Measurements from ENCODE around the gene TTC34. TPM values are rescaled to one million over a fixed set of nuclear protein-coding genes. Genes with fewer than 3 reads are reported as not detected.

The TTC34 gene
- total RNA-seq, 4 donors from 2014 or later: not detected

DNA sequence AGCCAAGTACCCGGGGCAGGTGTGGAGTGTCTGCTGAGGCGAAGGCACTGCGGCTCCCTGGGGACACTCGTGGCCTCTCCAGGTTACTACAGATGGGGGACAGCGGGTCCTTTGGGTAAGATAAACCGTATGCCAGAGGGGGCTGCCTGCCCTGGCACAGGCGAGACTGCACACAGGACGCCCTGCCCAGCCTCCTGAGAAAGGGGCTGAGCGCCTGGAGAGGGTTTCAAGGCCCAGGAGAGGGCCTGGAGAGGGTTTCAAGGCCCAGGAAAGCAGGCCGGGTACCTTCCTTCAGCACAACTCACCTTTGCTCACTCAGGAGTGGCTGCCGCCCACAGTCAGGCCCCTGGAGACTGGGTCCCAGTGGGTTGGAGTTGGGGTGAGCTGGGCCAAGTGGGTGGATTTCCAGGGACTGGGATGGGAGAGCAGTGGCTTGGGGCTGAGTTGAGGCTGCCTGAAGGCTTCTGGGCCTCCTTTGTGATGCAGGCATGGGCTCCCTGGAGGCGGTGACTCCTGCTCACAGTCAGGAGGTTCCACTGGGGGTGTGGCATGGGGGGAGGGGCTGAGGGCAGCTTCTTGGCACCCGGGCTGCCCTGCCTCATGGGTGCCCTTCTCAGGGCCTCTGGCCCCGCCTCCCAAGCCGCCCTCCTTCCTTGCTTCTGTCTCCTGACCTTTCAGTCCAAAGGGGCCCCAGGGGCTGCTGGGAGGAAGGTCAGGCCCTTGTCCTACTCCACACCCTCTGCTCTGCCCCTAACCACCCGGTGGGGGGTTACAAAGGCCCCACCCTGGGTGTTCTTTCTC lies 168.7 kb downstream of the TTC34 start, which contains the start of gene MMEL1:
Gene MMEL1, minus strand, starts transcription at position 456 of the 801 bp plus-strand sequence. CDS start 3,532 bp downstream, outside the sequence.
- Histone ChIP-seq H3K27ac (no peak within 1 kb of the TSS), H3K36me3 (no peaks in the 10 kb centered on the region), H3K4me1 (no peaks in the 10 kb centered on the region), H3K9me3 (peaks cover 0 to 5% (median 0%) of the 10 kb centered on the region in 3 donors), H3K27me3 (peaks cover 42 to 73% (median 62%) of the 10 kb centered on the region in 3 donors), H3K4me3 (no peak within 1 kb of the TSS)
- TF ChIP-seq POLR2A (IDR thresholded peaks at IDR 0.05): no peak
- TF ChIP-seq, protein P1, sequence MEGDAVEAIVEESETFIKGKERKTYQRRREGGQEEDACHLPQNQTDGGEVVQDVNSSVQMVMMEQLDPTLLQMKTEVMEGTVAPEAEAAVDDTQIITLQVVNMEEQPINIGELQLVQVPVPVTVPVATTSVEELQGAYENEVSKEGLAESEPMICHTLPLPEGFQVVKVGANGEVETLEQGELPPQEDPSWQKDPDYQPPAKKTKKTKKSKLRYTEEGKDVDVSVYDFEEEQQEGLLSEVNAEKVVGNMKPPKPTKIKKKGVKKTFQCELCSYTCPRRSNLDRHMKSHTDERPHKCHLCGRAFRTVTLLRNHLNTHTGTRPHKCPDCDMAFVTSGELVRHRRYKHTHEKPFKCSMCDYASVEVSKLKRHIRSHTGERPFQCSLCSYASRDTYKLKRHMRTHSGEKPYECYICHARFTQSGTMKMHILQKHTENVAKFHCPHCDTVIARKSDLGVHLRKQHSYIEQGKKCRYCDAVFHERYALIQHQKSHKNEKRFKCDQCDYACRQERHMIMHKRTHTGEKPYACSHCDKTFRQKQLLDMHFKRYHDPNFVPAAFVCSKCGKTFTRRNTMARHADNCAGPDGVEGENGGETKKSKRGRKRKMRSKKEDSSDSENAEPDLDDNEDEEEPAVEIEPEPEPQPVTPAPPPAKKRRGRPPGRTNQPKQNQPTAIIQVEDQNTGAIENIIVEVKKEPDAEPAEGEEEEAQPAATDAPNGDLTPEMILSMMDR (IDR thresholded peaks at IDR 0.05 in 4 of 5, conservative IDR thresholded peaks at IDR 0.05 in 1 of 5): no peak
- in situ Hi-C loops (cut with MboI; ENCODE audit: low sequenced_read_pairs in 4 of 4): no loop called here
- intact Hi-C loops (cut with DNase I; ENCODE audit: low total_unique reads): no loop called here
- ATAC-seq (no peak), DNase-seq (no peak)

GRCh38 chr1:2632051-2632430 lies 169.5 kb downstream of the TTC34 start:
- Histone ChIP-seq H3K27ac (no peak overlapping the region), H3K27me3 (peaks cover 44 to 74% (median 69%) of the 10 kb centered on the region in 3 donors), H3K9me3 (peaks cover 0 to 5% (median 0%) of the 10 kb centered on the region in 3 donors), H3K36me3 (no peaks in the 10 kb centered on the region), H3K4me1 (no peaks in the 10 kb centered on the region), H3K4me3 (no peak overlapping the region)
- intact Hi-C loops (cut with DNase I; ENCODE audit: low total_unique reads): no loop called here
- TF ChIP-seq POLR2A (IDR thresholded peaks at IDR 0.05): no peak
- TF ChIP-seq, protein P1 (IDR thresholded peaks at IDR 0.05 in 4 of 5, conservative IDR thresholded peaks at IDR 0.05 in 1 of 5): no peak
- no peak for DNase-seq
- ATAC-seq: no peak
- in situ Hi-C loops (cut with MboI; ENCODE audit: low sequenced_read_pairs in 4 of 4): no loop called here

GRCh38 chr1:2631136-2632050 lies 170.1 kb downstream of the TTC34 start:
- intact Hi-C loops (cut with DNase I; ENCODE audit: low total_unique reads) (no loop called here), in situ Hi-C loops (cut with MboI; ENCODE audit: low sequenced_read_pairs in 4 of 4) (no loop called here)
- H3K27ac ChIP-seq: no peak overlapping the region
- no peaks in the 10 kb centered on the region for H3K36me3 ChIP-seq
- H3K9me3 ChIP-seq: no peaks in the 10 kb centered on the region
- H3K27me3 ChIP-seq: peaks cover 42 to 76% (median 74%) of the 10 kb centered on the region in 3 donors
- ATAC-seq (no peak), DNase-seq (no peak)
- H3K4me1 ChIP-seq: no peaks in the 10 kb centered on the region
- TF ChIP-seq, protein P1 (IDR thresholded peaks at IDR 0.05 in 4 of 5, conservative IDR thresholded peaks at IDR 0.05 in 1 of 5): no peak
- TF ChIP-seq POLR2A (IDR thresholded peaks at IDR 0.05): no peak
- H3K4me3 ChIP-seq: no peak overlapping the region

DNA sequence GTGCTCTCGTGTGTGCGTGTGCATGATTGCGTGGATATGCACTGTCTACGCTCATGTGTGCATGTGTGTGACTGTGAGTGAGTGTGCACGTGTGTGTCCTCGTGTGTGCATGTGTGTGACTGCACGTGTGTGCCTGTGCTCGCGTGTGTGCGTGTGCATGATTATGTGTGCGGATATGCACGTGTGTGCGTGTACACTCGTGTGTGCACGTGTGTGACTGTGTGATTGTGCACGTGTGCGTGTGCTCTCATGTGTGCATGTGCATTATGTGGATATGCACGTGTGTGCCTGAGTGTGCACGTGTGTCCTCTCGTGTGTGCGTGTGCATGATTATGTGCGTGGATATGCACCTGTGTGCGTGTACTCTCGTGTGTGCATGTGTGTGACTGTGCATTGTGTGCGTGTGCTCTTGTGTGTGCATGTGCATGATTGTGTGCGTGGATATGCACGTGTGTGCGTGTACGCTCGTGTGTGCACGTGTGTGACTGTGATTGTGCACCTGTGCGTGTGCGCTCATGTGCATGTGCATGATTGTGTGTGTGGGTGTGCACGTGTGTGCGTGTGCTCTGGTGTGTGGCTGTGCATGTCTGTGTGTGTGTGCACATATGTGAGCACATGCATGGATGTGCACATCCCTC lies 170.9 kb downstream of the TTC34 start:
- Histone ChIP-seq H3K4me3 (no peak overlapping the region), H3K4me1 (no peaks in the 10 kb centered on the region), H3K27me3 (peaks cover 43 to 73% (median 71%) of the 10 kb centered on the region in 3 donors), H3K9me3 (no peaks in the 10 kb centered on the region), H3K36me3 (no peaks in the 10 kb centered on the region), H3K27ac (no peak overlapping the region)
- in situ Hi-C loops (cut with MboI; ENCODE audit: low sequenced_read_pairs in 4 of 4): no loop called here
- intact Hi-C loops (cut with DNase I; ENCODE audit: low total_unique reads): no loop called here
- ATAC-seq (no peak), DNase-seq (no peak)
- TF ChIP-seq, protein P1 (IDR thresholded peaks at IDR 0.05 in 4 of 5, conservative IDR thresholded peaks at IDR 0.05 in 1 of 5): no peak
- no peak for TF ChIP-seq POLR2A (IDR thresholded peaks at IDR 0.05)
